Measurements from ENCODE around the gene MAP4K4. TPM values are rescaled to one million over a fixed set of nuclear protein-coding genes. Genes with fewer than 3 reads are reported as not detected.

MAP4K4 gene
- total and polyA plus RNA-seq, 2 of the 13 experiments (the other 11 are each of a cell fraction or from before 2014, with no cell fraction given), result 105 to 264 TPM

GRCh38 chr2:101756266-101756665, 58.8 kb downstream of the MAP4K4 start (continued):
- TF ChIP-seq, protein P1, sequence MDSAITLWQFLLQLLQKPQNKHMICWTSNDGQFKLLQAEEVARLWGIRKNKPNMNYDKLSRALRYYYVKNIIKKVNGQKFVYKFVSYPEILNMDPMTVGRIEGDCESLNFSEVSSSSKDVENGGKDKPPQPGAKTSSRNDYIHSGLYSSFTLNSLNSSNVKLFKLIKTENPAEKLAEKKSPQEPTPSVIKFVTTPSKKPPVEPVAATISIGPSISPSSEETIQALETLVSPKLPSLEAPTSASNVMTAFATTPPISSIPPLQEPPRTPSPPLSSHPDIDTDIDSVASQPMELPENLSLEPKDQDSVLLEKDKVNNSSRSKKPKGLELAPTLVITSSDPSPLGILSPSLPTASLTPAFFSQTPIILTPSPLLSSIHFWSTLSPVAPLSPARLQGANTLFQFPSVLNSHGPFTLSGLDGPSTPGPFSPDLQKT (CRISPR knock-in tag; IDR thresholded peaks at IDR 0.05; ENCODE audit: borderline replicate concordance), result no peak
- TF ChIP-seq POLR2A (IDR thresholded peaks at IDR 0.05; ENCODE audit: insufficient read depth in 1 of 2, low read depth in 2 of 2, low read length in 2 of 2), result no peak
- TF ChIP-seq ARID4A (CRISPR knock-in tag; IDR thresholded peaks at IDR 0.05; ENCODE audit: borderline replicate concordance), result peak; percentile 25; the same call in 1 of the 2 replicates
- no peak for TF ChIP-seq ZSCAN20 (CRISPR knock-in tag; IDR thresholded peaks at IDR 0.05; ENCODE audit: borderline replicate concordance)
- no peak for TF ChIP-seq SNAPC4 (CRISPR knock-in tag; IDR thresholded peaks at IDR 0.05)
- TF ChIP-seq HMG20B (CRISPR knock-in tag; conservative IDR thresholded peaks at IDR 0.05), result no peak
- no peak for TF ChIP-seq GLI4 (CRISPR knock-in tag; IDR thresholded peaks at IDR 0.05; ENCODE audit: borderline replicate concordance)
- TF ChIP-seq ESRRA (CRISPR knock-in tag; IDR thresholded peaks at IDR 0.05; ENCODE audit: low read depth), result peak; percentile 70; the same call in 1 of the 2 replicates
- no peak for TF ChIP-seq KLF11 (CRISPR knock-in tag; IDR thresholded peaks at IDR 0.05)
- TF ChIP-seq ZNF232 (CRISPR knock-in tag; IDR thresholded peaks at IDR 0.05; ENCODE audit: borderline replicate concordance), result no peak
- no peak for TF ChIP-seq KLF13 (CRISPR knock-in tag; IDR thresholded peaks at IDR 0.05)
- TF ChIP-seq ZNF510 (CRISPR knock-in tag; IDR thresholded peaks at IDR 0.05; ENCODE audit: low read depth), result 0 out of 2 replicates have a peak, but pooled peaks have one; percentile 36
- TF ChIP-seq, protein P2, sequence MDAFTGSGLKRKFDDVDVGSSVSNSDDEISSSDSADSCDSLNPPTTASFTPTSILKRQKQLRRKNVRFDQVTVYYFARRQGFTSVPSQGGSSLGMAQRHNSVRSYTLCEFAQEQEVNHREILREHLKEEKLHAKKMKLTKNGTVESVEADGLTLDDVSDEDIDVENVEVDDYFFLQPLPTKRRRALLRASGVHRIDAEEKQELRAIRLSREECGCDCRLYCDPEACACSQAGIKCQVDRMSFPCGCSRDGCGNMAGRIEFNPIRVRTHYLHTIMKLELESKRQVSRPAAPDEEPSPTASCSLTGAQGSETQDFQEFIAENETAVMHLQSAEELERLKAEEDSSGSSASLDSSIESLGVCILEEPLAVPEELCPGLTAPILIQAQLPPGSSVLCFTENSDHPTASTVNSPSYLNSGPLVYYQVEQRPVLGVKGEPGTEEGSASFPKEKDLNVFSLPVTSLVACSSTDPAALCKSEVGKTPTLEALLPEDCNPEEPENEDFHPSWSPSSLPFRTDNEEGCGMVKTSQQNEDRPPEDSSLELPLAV (CRISPR knock-in tag; conservative IDR thresholded peaks at IDR 0.05; ENCODE audit: low read depth), result no peak
- no peak for TF ChIP-seq NCOA2 (CRISPR knock-in tag; IDR thresholded peaks at IDR 0.05)
- no peak for TF ChIP-seq ZSCAN29 (CRISPR knock-in tag; conservative IDR thresholded peaks at IDR 0.05)
- TF ChIP-seq HES4 (CRISPR knock-in tag; IDR thresholded peaks at IDR 0.05; ENCODE audit: borderline replicate concordance), result no peak
- TF ChIP-seq, protein P3, sequence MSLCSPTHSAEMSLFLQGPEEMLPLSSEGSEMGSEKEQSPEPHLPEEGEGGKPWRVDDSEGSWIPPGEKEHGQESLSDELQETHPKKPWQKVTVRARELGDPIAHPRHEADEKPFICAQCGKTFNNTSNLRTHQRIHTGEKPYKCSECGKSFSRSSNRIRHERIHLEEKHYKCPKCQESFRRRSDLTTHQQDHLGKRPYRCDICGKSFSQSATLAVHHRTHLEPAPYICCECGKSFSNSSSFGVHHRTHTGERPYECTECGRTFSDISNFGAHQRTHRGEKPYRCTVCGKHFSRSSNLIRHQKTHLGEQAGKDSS (CRISPR knock-in tag; IDR thresholded peaks at IDR 0.05; ENCODE audit: borderline replicate concordance, low read depth), result no peak
- TF ChIP-seq HNF4A (CRISPR knock-in tag; IDR thresholded peaks at IDR 0.05), result peak; percentile 72
